ENCODE measurements around the gene FAF1. TPM values are rescaled to one million over a fixed set of nuclear protein-coding genes. Genes with fewer than 3 reads are reported as not detected.
"Not testable (repeated sequence)": the region's sequence is repeated elsewhere in the genome, so short reads cannot be mapped to it uniquely, and the experiment has no call there.

The FAF1 gene
- total RNA-seq, 2 experiments from 2014 or later, result 84.6 to 88.2 TPM

DNA sequence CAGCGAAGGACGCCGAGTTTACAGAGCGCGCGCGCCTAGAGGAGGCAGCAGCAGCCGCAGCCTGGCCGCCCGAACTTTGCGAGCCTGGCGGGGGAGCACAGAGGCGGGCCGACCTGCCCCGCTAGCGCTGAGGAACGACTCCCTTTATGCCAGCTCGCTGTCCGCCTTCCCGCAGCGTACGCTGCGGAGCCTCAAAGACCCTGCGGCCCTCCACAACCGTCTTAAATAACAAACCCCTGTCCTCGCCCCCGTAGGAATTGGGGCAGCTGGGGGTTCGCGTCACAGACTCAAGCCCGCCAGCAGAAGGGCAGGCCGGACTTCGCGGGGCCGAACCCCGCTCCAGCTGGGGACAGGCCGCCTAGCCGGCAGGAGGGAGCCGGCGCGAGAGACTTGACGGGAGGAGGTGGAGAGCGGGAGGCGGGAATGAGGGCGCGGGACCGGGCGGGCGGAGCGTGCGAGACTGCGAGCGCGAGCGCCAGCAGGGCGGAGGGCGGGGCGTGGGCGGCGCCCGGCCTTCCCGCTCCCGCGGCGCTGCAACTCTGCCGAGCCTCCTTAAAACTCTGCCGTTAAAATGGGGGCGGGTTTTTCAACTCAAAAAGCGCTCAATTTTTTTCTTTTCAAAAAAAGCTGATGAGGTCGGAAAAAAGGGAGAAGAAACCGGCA is 8.2 kb upstream of the FAF1 start:
- peak; percentile 87 for DNase-seq
- H3K9me3 Mint-ChIP-seq, result no peaks in the 10 kb centered on the region
- peak overlapping the region; percentile 97 for H3K4me3 Mint-ChIP-seq
- peaks cover 26% of the 10 kb centered on the region for H3K36me3 Mint-ChIP-seq (ENCODE audit: low read depth)
- ChIA-PET CTCF (interaction anchor here (1.0 to 1.5 kb wide), 5 partner anchors 8 to 193 kb away, joined by 3 to 8 read pairs (median 5); partner anchors contain the start of gene FAF1), POLR2A (interaction anchor here (0.6 to 2.0 kb wide), 5 partner anchors 8 to 594 kb away, joined by 3 to 7 read pairs (median 3); partner anchors contain the start of gene FAF1)
- H3K27ac Mint-ChIP-seq, result peak overlapping the region; percentile 100
- H3K4me1 Mint-ChIP-seq, result peaks cover 22% of the 10 kb centered on the region
- peaks cover 7% of the 10 kb centered on the region for H3K27me3 Mint-ChIP-seq

DNA sequence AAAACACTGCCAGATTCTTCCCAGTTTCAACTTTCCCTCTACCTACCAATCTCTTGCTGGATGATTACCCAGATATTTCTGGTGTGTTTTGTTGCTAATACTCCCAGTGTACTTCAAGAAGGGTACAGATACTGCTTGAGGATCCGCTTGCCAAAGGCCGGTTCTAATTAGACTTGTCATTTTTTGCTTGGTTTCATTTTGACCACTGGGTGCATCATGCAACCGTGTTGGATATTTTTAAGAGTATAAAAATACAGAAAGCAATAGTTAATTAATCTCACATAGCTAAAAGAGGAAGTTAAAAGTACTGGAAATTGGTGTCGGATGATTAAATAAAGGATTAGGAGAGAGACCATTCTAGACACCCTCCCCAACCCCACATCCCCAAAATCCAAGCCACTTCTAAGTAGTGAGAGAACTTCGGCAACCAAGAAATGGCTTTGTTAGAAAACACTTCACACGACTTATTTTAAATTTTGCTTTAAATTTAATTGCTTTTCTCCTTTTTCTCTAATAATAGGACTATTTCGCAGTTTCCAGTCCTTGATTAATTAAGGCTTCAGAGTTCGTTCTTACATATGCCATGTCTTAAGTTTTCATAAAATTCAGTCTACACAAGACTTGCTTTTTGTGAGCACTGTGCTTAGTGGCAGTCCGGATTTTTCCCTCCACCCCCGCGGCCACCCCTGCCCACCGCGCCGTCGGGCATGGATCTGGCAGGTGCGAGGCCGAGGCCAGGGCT is 7.5 kb upstream of the FAF1 start:
- ChIA-PET POLR2A (interaction anchor here (1.4 kb wide), 1 partner anchor 7 kb away, joined by 4 read pairs; the partner anchor contains the start of gene FAF1), CTCF (interaction anchor here (0.6 to 1.5 kb wide), 4 partner anchors 7 to 193 kb away, joined by 3 to 8 read pairs (median 4); partner anchors contain the start of gene FAF1)
- no peak for DNase-seq
- H3K36me3 Mint-ChIP-seq (ENCODE audit: low read depth), result peaks cover 23% of the 10 kb centered on the region
- H3K27me3 Mint-ChIP-seq, result peaks cover 7% of the 10 kb centered on the region
- no peaks in the 10 kb centered on the region for H3K9me3 Mint-ChIP-seq
- peak overlapping the region; percentile 97 for H3K4me3 Mint-ChIP-seq
- peak overlapping the region; percentile 100 for H3K27ac Mint-ChIP-seq
- peaks cover 20% of the 10 kb centered on the region for H3K4me1 Mint-ChIP-seq

- ChIA-PET CTCF (interaction anchor here (0.6 to 1.4 kb wide), 2 partner anchors 11 to 192 kb away, joined by 3 to 5 read pairs; no protein-coding TSS in a partner anchor), POLR2A (no interaction called here)
- peak overlapping the region; percentile 97 for H3K4me3 Mint-ChIP-seq
- peaks cover 21% of the 10 kb centered on the region for H3K36me3 Mint-ChIP-seq (ENCODE audit: low read depth)
- no peaks in the 10 kb centered on the region for H3K9me3 Mint-ChIP-seq
- peaks cover 18% of the 10 kb centered on the region for H3K4me1 Mint-ChIP-seq
- H3K27me3 Mint-ChIP-seq, result peaks cover 7% of the 10 kb centered on the region
- DNase-seq, result no peak
- peak overlapping the region; percentile 28 for H3K27ac Mint-ChIP-seq
Observed at GRCh38 chr1:50966991-50967390, 6.9 kb upstream of the FAF1 start.

GRCh38 chr1:50964863-50965262 is 4.8 kb upstream of the FAF1 start:
- H3K4me3 Mint-ChIP-seq, result no peak overlapping the region
- peaks cover 3% of the 10 kb centered on the region for H3K36me3 Mint-ChIP-seq (ENCODE audit: low read depth)
- POLR2A ChIA-PET, result no interaction called here
- peaks cover 7% of the 10 kb centered on the region for H3K27me3 Mint-ChIP-seq
- CTCF ChIA-PET, result interaction anchor here (1.4 kb wide), 1 partner anchor 9 kb away, joined by 3 read pairs; no protein-coding TSS in a partner anchor
- DNase-seq, result no peak
- H3K27ac Mint-ChIP-seq, result no peak overlapping the region
- peaks cover 13% of the 10 kb centered on the region for H3K4me1 Mint-ChIP-seq
- H3K9me3 Mint-ChIP-seq, result no peaks in the 10 kb centered on the region

DNA sequence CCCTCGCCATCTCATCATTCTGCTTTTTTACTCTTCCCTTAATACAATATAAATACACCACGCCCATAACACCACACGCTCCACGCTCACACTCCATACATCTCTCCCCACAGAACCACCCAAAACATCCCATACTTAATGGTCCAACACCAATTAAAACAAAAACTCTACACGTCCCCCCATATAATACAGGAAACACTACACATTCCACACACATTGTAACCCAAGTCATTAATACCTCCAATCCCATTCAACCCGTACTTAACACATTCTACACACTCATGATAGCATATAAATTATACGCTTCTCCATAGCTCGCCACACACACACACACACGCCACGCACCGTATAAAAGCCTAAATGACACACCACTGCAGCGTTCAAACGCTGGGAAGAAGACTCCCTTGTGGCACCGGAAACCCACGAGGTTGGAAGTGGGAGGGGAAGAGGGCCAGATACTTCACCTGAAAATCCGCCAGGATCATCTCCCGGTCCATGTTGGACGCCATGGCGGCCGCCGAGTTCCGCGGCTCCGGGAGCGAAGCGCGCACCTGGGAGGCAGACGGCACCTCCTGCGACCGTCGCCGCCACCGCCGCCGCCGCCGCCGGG is 659 bp downstream of the FAF1 start:
- ChIA-PET CTCF (interaction anchor here (1.1 to 1.7 kb wide), 3 partner anchors 9 to 14 kb away, joined by 3 to 8 read pairs (median 3); no protein-coding TSS in a partner anchor), POLR2A (no interaction called here)
- H3K4me1 Mint-ChIP-seq, result peaks cover 30% of the 10 kb centered on the region
- peak overlapping the region; percentile 79 for H3K4me3 Mint-ChIP-seq
- H3K27ac Mint-ChIP-seq, result peak overlapping the region; percentile 92
- no peaks in the 10 kb centered on the region for H3K9me3 Mint-ChIP-seq
- H3K36me3 Mint-ChIP-seq (ENCODE audit: low read depth), result peaks cover 2% of the 10 kb centered on the region
- H3K27me3 Mint-ChIP-seq, result peaks cover 2% of the 10 kb centered on the region
- DNase-seq, result peak; percentile 33

GRCh38 chr1:50955116-50955515 is 5.0 kb downstream of the FAF1 start:
- CTCF ChIA-PET, result no interaction called here
- Mint-ChIP-seq H3K4me3 (no peak overlapping the region), H3K36me3 (ENCODE audit: low read depth) (peaks cover 10% of the 10 kb centered on the region), H3K9me3 (no peaks in the 10 kb centered on the region), H3K27ac (no peak overlapping the region), H3K4me1 (peaks cover 27% of the 10 kb centered on the region), H3K27me3 (no peaks in the 10 kb centered on the region)
- POLR2A ChIA-PET, result no interaction called here
- no peak for DNase-seq

- H3K36me3 Mint-ChIP-seq (ENCODE audit: low read depth), result peaks cover 12% of the 10 kb centered on the region
- H3K4me3 Mint-ChIP-seq, DNase-seq, H3K27me3 Mint-ChIP-seq, CTCF ChIA-PET, H3K9me3 Mint-ChIP-seq, POLR2A ChIA-PET, H3K27ac Mint-ChIP-seq: not testable (repeated sequence)
- peaks cover 14% of the 10 kb centered on the region for H3K4me1 Mint-ChIP-seq
Observed at GRCh38 chr1:50952566-50952965, 7.5 kb downstream of the FAF1 start.

DNA sequence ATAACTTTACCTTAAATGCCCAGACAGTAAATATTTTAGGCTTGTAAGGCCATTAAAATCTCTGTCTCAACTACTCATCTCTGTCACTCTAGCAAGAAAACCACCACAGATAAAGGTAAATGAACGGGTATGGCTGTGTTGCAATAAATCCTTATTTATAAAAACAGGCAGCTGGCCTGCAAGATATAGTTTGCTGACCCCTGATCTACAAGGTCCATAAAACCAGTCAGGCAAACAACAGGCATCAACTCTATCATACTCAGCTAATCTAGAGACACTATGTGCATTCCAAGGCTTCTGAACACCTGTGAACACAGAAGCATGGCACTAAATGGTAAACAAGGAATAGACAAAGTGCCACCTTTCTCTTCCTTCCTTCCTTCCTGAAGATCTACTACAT is 9.7 kb downstream of the FAF1 start:
- Mint-ChIP-seq H3K9me3 (no peaks in the 10 kb centered on the region), H3K27ac (no peak overlapping the region), H3K36me3 (ENCODE audit: low read depth) (peaks cover 10% of the 10 kb centered on the region), H3K27me3 (no peaks in the 10 kb centered on the region), H3K4me1 (peaks cover 12% of the 10 kb centered on the region), H3K4me3 (no peak overlapping the region)
- DNase-seq, result no peak
- ChIA-PET POLR2A (no interaction called here), CTCF (interaction anchor here (1.0 kb wide), 1 partner anchor 8 kb away, joined by 3 read pairs; no protein-coding TSS in a partner anchor)

DNA sequence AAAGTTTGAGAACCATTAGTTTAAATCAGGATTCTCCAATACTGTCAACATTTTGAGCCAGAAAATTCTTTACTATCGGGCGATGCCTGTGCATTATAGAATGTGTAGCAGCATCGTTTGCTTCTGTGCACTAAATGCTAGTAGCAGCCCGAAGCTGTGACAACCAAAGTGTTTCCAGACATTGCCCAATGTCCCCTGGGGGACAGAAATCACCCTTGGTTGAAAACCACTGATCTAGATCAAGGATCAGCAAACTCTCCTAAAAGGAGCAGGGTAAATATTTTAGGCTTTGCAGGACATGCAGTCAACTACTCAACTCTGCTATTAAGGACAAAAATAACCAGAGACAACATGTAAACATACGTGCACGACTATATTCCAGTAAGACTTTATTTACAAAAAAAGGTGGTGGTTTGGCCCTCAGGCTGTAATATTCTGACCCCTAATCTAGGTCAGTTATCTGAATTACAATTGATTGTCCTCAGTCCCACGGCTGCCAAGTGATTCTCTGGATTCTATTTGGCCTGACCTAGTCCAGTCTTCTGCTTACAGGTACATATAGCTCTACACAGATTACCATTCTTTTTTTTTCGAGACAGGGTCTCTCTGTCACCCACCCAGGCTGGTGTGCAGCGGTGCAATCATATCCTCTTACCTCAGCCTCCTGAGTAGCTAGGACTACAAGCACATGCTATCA is 10.6 kb downstream of the FAF1 start:
- H3K9me3 Mint-ChIP-seq, result no peaks in the 10 kb centered on the region
- DNase-seq, result no peak
- H3K4me3 Mint-ChIP-seq, result no peak overlapping the region
- ChIA-PET CTCF (no interaction called here), POLR2A (no interaction called here)
- no peaks in the 10 kb centered on the region for H3K27me3 Mint-ChIP-seq
- peaks cover 8% of the 10 kb centered on the region for H3K4me1 Mint-ChIP-seq
- peaks cover 10% of the 10 kb centered on the region for H3K36me3 Mint-ChIP-seq (ENCODE audit: low read depth)
- H3K27ac Mint-ChIP-seq, result no peak overlapping the region

- no peaks in the 10 kb centered on the region for H3K9me3 Mint-ChIP-seq
- H3K27me3 Mint-ChIP-seq, result no peaks in the 10 kb centered on the region
- POLR2A ChIA-PET, result no interaction called here
- CTCF ChIA-PET, result no interaction called here
- peaks cover 5% of the 10 kb centered on the region for H3K36me3 Mint-ChIP-seq (ENCODE audit: low read depth)
- DNase-seq, result no peak
- peaks cover 12% of the 10 kb centered on the region for H3K4me1 Mint-ChIP-seq
- no peak overlapping the region for H3K4me3 Mint-ChIP-seq
- no peak overlapping the region for H3K27ac Mint-ChIP-seq
Observed at GRCh38 chr1:50942334-50942733, 17.7 kb downstream of the FAF1 start.

- Mint-ChIP-seq H3K4me1 (peaks cover 10% of the 10 kb centered on the region), H3K27ac (no peak overlapping the region), H3K4me3 (no peak overlapping the region), H3K27me3 (no peaks in the 10 kb centered on the region), H3K36me3 (ENCODE audit: low read depth) (peaks cover 5% of the 10 kb centered on the region), H3K9me3 (no peaks in the 10 kb centered on the region)
- no peak for DNase-seq
- ChIA-PET POLR2A (no interaction called here), CTCF (no interaction called here)
Observed at GRCh38 chr1:50940291-50940690, 19.8 kb downstream of the FAF1 start.

DNA sequence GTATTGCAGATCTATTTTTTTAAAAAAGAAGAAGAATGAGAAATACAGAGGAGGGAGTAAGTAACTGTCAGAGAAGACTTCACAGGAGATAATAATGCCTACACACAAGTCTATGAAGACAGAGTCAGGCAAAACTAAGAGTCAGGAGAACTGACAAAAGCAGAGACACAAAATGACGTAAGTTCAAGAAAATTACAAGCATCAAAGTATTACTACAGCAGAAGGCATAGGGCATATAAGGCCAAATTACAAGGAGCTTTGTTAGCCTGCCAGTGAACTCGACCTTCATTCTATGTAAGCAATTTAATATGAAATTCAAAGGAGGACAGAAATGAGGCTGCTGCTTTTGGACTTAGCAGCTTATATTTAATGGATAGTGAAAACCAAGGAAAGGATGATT is 23.7 kb downstream of the FAF1 start:
- H3K4me3 Mint-ChIP-seq, result no peak overlapping the region
- H3K9me3 Mint-ChIP-seq, result no peaks in the 10 kb centered on the region
- no peaks in the 10 kb centered on the region for H3K27me3 Mint-ChIP-seq
- ChIA-PET POLR2A (no interaction called here), CTCF (no interaction called here)
- peaks cover 3% of the 10 kb centered on the region for H3K36me3 Mint-ChIP-seq (ENCODE audit: low read depth)
- DNase-seq, result no peak
- H3K4me1 Mint-ChIP-seq, result peaks cover 4% of the 10 kb centered on the region
- no peak overlapping the region for H3K27ac Mint-ChIP-seq
